ENCODE data around the gene METTL8. TPM values are rescaled to one million over a fixed set of nuclear protein-coding genes. Genes with fewer than 3 reads are reported as not detected.

The METTL8 gene
- total RNA-seq, 4 donors from 2014 or later: 28.6 to 44.0 (median 37.3) TPM

GRCh38 chr2:171294608-171295007 is 139.2 kb downstream of the METTL8 start:
- ATAC-seq: no peak
- Histone ChIP-seq H3K27me3 (no peaks in the 10 kb centered on the region), H3K9me3 (no peaks in the 10 kb centered on the region), H3K4me1 (peaks cover 0 to 11% (median 0%) of the 10 kb centered on the region in 3 donors), H3K36me3 (no peaks in the 10 kb centered on the region), H3K27ac (no peak overlapping the region), H3K4me3 (no peak overlapping the region)
- TF ChIP-seq POLR2A (IDR thresholded peaks at IDR 0.05): no peak
- TF ChIP-seq CTCF (IDR thresholded peaks at IDR 0.05): no peak
- TF ChIP-seq POLR2AphosphoS5 (IDR thresholded peaks at IDR 0.05): no peak
- no peak for TF ChIP-seq EP300 (IDR thresholded peaks at IDR 0.05)
- 89 to 92% methylated on average over 4 to 5 of the region's 5 CpGs for WGBS, 2 donors (ENCODE audit: low coverage in 1 of 2)

DNA sequence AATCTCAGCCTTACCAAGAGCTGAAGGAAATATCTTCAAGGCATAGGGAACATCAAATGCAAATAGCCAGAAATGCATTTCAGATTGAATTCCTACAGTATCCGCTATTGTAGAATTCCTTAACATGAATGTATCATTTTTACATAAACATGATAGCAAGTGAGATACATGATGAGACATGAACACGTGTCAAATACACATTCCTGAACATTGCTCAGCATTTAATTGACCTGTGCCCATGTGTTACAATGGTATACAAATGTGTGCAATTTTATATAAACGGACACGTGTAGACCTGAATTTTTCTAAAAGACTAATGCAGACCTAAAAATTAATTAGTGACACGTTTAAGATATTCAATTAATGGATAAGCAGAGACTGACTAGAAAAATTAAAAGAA is 140.1 kb downstream of the METTL8 start:
- 74 to 83% methylated on average over 5 of the region's 5 CpGs for WGBS, 2 donors (ENCODE audit: low coverage in 1 of 2)

GRCh38 chr2:171289991-171290390 is 143.8 kb downstream of the METTL8 start:
- 63 to 66% methylated on average over 3 of the region's 3 CpGs for WGBS, 2 donors (ENCODE audit: low coverage in 1 of 2)
- no peak for ATAC-seq
- Histone ChIP-seq H3K27me3 (no peaks in the 10 kb centered on the region), H3K9me3 (no peaks in the 10 kb centered on the region), H3K36me3 (no peaks in the 10 kb centered on the region), H3K4me3 (no peak overlapping the region), H3K4me1 (peaks cover 0 to 7% (median 0%) of the 10 kb centered on the region in 3 donors), H3K27ac (no peak overlapping the region)
- TF ChIP-seq POLR2AphosphoS5 (IDR thresholded peaks at IDR 0.05) (no peak), EP300 (IDR thresholded peaks at IDR 0.05) (no peak), POLR2A (IDR thresholded peaks at IDR 0.05) (no peak), CTCF (IDR thresholded peaks at IDR 0.05) (no peak)

More for the DNA sequence above, 140.1 kb downstream of the METTL8 start:
- Histone ChIP-seq H3K27me3 (no peaks in the 10 kb centered on the region), H3K9me3 (no peaks in the 10 kb centered on the region), H3K36me3 (no peaks in the 10 kb centered on the region), H3K4me3 (no peak overlapping the region), H3K4me1 (peaks cover 0 to 11% (median 0%) of the 10 kb centered on the region in 3 donors), H3K27ac (no peak overlapping the region)
- no peak for ATAC-seq
- no peak for TF ChIP-seq EP300 (IDR thresholded peaks at IDR 0.05)

DNA sequence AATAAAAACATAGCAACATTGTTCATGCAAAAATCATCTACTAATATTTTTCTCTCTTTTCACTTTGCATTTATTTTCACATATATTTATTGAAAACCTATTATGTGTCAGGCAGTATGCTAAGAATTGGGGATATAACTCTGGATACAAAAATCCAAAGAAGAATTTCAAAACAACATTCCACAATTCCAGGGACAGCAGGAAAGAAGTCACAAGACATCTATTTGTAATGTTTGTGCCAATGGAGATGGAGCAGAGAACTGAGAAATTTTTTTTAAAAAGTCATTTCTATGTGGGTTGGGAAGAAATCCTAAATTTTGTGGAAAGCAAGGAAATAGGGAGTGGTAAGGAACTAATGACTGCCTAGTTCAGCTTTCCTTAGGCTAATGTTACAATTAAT is 144.5 kb downstream of the METTL8 start:
- no peak overlapping the region for H3K27ac ChIP-seq
- no peaks in the 10 kb centered on the region for H3K36me3 ChIP-seq
- H3K9me3 ChIP-seq: no peaks in the 10 kb centered on the region
- no peaks in the 10 kb centered on the region for H3K27me3 ChIP-seq
- H3K4me3 ChIP-seq: no peak overlapping the region
- TF ChIP-seq POLR2A (IDR thresholded peaks at IDR 0.05): no peak
- no peak for TF ChIP-seq EP300 (IDR thresholded peaks at IDR 0.05)
- TF ChIP-seq POLR2AphosphoS5 (IDR thresholded peaks at IDR 0.05): no peak
- TF ChIP-seq CTCF (IDR thresholded peaks at IDR 0.05): no peak
- ATAC-seq: no peak
- H3K4me1 ChIP-seq: peaks cover 0 to 7% (median 0%) of the 10 kb centered on the region in 3 donors

DNA sequence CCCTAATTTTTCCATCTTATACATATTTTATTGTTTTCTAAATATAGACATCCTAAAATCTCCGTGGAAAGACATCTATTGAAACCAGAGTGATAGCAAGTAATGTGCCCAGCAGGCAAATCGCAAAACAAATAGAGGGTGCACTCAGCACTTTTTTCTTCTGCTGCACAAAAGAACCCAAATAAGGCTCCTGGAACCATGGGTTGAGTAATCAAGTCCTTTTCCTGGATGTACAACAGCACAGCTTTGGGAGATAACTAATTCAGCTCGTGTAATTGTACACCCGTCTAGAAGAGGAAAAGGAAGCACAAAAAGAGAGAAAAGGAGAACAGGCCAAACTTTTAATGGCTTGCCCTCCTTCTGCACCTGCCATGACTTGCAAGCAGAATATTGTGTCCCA is 146.2 kb downstream of the METTL8 start:
- Histone ChIP-seq H3K27me3 (no peaks in the 10 kb centered on the region), H3K36me3 (no peaks in the 10 kb centered on the region), H3K27ac (no peak overlapping the region), H3K4me3 (no peak overlapping the region), H3K9me3 (no peaks in the 10 kb centered on the region), H3K4me1 (peaks cover 0 to 7% (median 0%) of the 10 kb centered on the region in 3 donors)
- no peak for TF ChIP-seq CTCF (IDR thresholded peaks at IDR 0.05)
- no peak for ATAC-seq
- WGBS, 2 donors (ENCODE audit: low coverage in 1 of 2): 31 to 59% methylated on average over 2 to 3 of the region's 4 CpGs
